HT-29 (cell line): ENCODE measurements around the gene LSM3. TPM values are rescaled to one million over a fixed set of nuclear protein-coding genes. Genes with fewer than 3 reads are reported as not detected.

ENCODE experiments used
- DNase-seq: peaks from one replicate; pipeline ENCODE4 v3.0.0-alpha.2; 2015; ENCODE audit warnings: low spot score
- total RNA-seq: library from RNA; depleted of rRNA; stranded (reverse); fragments of >200 nt; shearing (Covaris generic); gene quantifications from 2 replicates; pipeline ENCODE4 v1.2.3, GENCODE V29; 2014

Gene LSM3
- total RNA-seq, 1 experiment from 2014 or later = 7.1 TPM

- no peak for DNase-seq
These were observed 20.7 kb upstream of the LSM3 start for GRCh38 chr3:14157951-14158350.

GRCh38 chr3:14158370-14158769, 20.2 kb upstream of the LSM3 start:
- DNase-seq = no peak

- no peak for DNase-seq
These were observed 19.2 kb upstream of the LSM3 start for GRCh38 chr3:14159426-14159825.

- DNase-seq = no peak
These were observed 17.3 kb upstream of the LSM3 start for GRCh38 chr3:14161282-14161681.

- no peak for DNase-seq
These were observed 16.4 kb upstream of the LSM3 start for GRCh38 chr3:14162178-14162577.

GRCh38 chr3:14166877-14167603, 11.6 kb upstream of the LSM3 start:
- DNase-seq = no peak

GRCh38 chr3:14169435-14169834, 9.2 kb upstream of the LSM3 start:
- DNase-seq = no peak

- no peak for DNase-seq
These were observed 8.7 kb upstream of the LSM3 start for GRCh38 chr3:14169871-14170270.

- no peak for DNase-seq
These were observed 8.0 kb upstream of the LSM3 start for GRCh38 chr3:14170531-14171159.

GRCh38 chr3:14172496-14172895, 6.1 kb upstream of the LSM3 start:
- no peak for DNase-seq

GRCh38 chr3:14174483-14174882, 4.1 kb upstream of the LSM3 start:
- DNase-seq = no peak

GRCh38 chr3:14175383-14176037, 3.1 kb upstream of the LSM3 start:
- no peak for DNase-seq

GRCh38 chr3:14177580-14178246, 904 bp upstream of the LSM3 start:
- peak; percentile 3 for DNase-seq

- peak; percentile 13 for DNase-seq
These were observed 473 bp downstream of the LSM3 start for GRCh38 chr3:14179114-14179465.

GRCh38 chr3:14179795-14180194, 1.2 kb downstream of the LSM3 start:
- DNase-seq = no peak

GRCh38 chr3:14181253-14181652, 2.6 kb downstream of the LSM3 start:
- DNase-seq = no peak

GRCh38 chr3:14183015-14183577, 4.5 kb downstream of the LSM3 start:
- DNase-seq = no peak

- DNase-seq = no peak
These were observed 8.3 kb downstream of the LSM3 start for GRCh38 chr3:14186854-14187458.

- DNase-seq = no peak
These were observed 9.6 kb downstream of the LSM3 start for GRCh38 chr3:14188041-14188754.

GRCh38 chr3:14194865-14195264, 16.2 kb downstream of the LSM3 start:
- no peak for DNase-seq

GRCh38 chr3:14199641-14200040, 21.0 kb downstream of the LSM3 start:
- no peak for DNase-seq
